HepG2 (cell line): ENCODE results near the gene SPTSSA. TPM values are rescaled to one million over a fixed set of nuclear protein-coding genes. Genes with fewer than 3 reads are reported as not detected.
A peak's percentile ranks its signal among the peaks of the same experiment; 100 is the strongest.

Experiments used
- EED ChIP-seq: sonication (generic); formaldehyde crosslinking; IDR thresholded peaks from 2 replicates; pipeline ENCODE4 v1.5.0; 2020; ENCODE audit warnings: mild to moderate bottlenecking, missing genetic modification reagents
- EP300 ChIP-seq, 3 experiments: sonication (generic) in 1 of 3; formaldehyde crosslinking in 1 of 3; IDR thresholded peaks; 2 replicates each; pipeline versions ENCODE4 v1.5.1 to v1.6.1; 2011 to 2020; ENCODE audit warnings: low read depth in 2 of 3, low read length in 2 of 3, borderline replicate concordance in 1 of 3, improper control_type of control experiment in 1 of 3, mild to moderate bottlenecking in 1 of 3, missing genetic modification reagents in 1 of 3, moderate library complexity in 1 of 3
- HDAC1 ChIP-seq: sonication (generic); formaldehyde crosslinking; IDR thresholded peaks from 2 replicates; pipeline ENCODE4 v1.5.1; 2020; ENCODE audit warnings: mild to moderate bottlenecking, missing genetic modification reagents
- ISX ChIP-seq: sonication (generic); formaldehyde crosslinking; conservative IDR thresholded peaks from 2 replicates; pipeline ENCODE4 v1.5.0; 2020; ENCODE audit warnings: missing genetic modification reagents
- KAT8 ChIP-seq: IDR thresholded peaks from 2 replicates; pipeline ENCODE4 v1.6.1; 2016; ENCODE audit warnings: missing genetic modification reagents, missing compliant biosample characterization
- MAFG ChIP-seq: sonication (generic); formaldehyde crosslinking; IDR thresholded peaks from 2 replicates; pipeline ENCODE4 v1.5.1; 2020; ENCODE audit warnings: mild to moderate bottlenecking, missing genetic modification reagents
- SOX5 ChIP-seq: IDR thresholded peaks from 2 replicates; pipeline ENCODE4 v1.6.1; 2016; ENCODE audit warnings: borderline replicate concordance
- SUZ12 ChIP-seq: fragments of 150-350 bp; IDR thresholded peaks from 2 replicates; pipeline ENCODE4 v1.6.1; 2014; ENCODE audit warnings: low read depth, low read length
- ZFP90 ChIP-seq: sonication (generic); formaldehyde crosslinking; IDR thresholded peaks from 2 replicates; pipeline ENCODE4 v1.8.0; 2022; ENCODE audit warnings: missing genetic modification reagents, mild to moderate bottlenecking, inconsistent platforms, borderline replicate concordance
- ZNF772 ChIP-seq: sonication (generic); formaldehyde crosslinking; IDR thresholded peaks from 2 replicates; pipeline ENCODE4 v1.5.0; 2020; ENCODE audit warnings: mild to moderate bottlenecking, missing genetic modification reagents
- ZSCAN21 ChIP-seq: sonication (generic); formaldehyde crosslinking; IDR thresholded peaks from 2 replicates; pipeline ENCODE4 v1.8.0; 2022; ENCODE audit warnings: mild to moderate bottlenecking, missing genetic modification reagents, moderate library complexity, borderline replicate concordance
- polyA plus RNA-seq, 8 experiments: library from polyadenylated mRNA; depleted of rRNA in 3 of 8; stranded (reverse) in 7 of 8; unstranded in 1 of 8; fragments of >200 nt; fragmentation: Illumina TruSeq in 4 of 8; extraction: Trizol in 4 of 8; gene quantifications; 2 replicates each; pipeline versions ENCODE4 v1.2.1 to v1.2.3, GENCODE V29; 2011 to 2016; ENCODE audit warnings: low read depth in 4 of 8, missing spikeins in 1 of 8, mixed read lengths in 1 of 8; ENCODE audit not compliant: insufficient read depth in 1 of 8
- total RNA-seq, 5 experiments: library from RNA; depleted of rRNA; stranded (reverse); fragments of >200 nt; fragmentation: Illumina TruSeq; extraction: Trizol; gene quantifications; 2 replicates each; pipeline ENCODE4 v1.2.3, GENCODE V29; 2016; ENCODE audit warnings: low read depth in 1 of 5
- TF ChIP-seq, protein P1 (sequence below): sonication (generic); formaldehyde crosslinking; IDR thresholded peaks from 2 replicates; pipeline ENCODE4 v1.9.0; 2021; ENCODE audit warnings: mild to moderate bottlenecking, missing genetic modification reagents
- TF ChIP-seq, protein P2 (sequence below): sonication (generic); formaldehyde crosslinking; IDR thresholded peaks from 2 replicates; pipeline ENCODE4 v1.4.0; 2020; ENCODE audit warnings: low read depth, mild to moderate bottlenecking, missing genetic modification reagents
- TF ChIP-seq, protein P3 (sequence below): sonication (generic); formaldehyde crosslinking; IDR thresholded peaks from 2 replicates; pipeline ENCODE4 v1.4.0; 2020; ENCODE audit warnings: missing genetic modification reagents
- TF ChIP-seq, protein P4 (sequence below): sonication (generic); formaldehyde crosslinking; IDR thresholded peaks from 2 replicates; pipeline ENCODE4 v1.4.0; 2020; ENCODE audit warnings: missing genetic modification reagents, borderline replicate concordance
- TF ChIP-seq, protein P5 (sequence below): sonication (generic); formaldehyde crosslinking; IDR thresholded peaks from 2 replicates; pipeline ENCODE4 v1.4.0; 2020; ENCODE audit warnings: missing genetic modification reagents; ENCODE audit errors: not compliant biosample characterization

The SPTSSA gene
- total and polyA plus RNA-seq, 2 of the 13 experiments (the other 11 are each of a cell fraction or from before 2014, with no cell fraction given) = 19.1 to 86.1 TPM

DNA sequence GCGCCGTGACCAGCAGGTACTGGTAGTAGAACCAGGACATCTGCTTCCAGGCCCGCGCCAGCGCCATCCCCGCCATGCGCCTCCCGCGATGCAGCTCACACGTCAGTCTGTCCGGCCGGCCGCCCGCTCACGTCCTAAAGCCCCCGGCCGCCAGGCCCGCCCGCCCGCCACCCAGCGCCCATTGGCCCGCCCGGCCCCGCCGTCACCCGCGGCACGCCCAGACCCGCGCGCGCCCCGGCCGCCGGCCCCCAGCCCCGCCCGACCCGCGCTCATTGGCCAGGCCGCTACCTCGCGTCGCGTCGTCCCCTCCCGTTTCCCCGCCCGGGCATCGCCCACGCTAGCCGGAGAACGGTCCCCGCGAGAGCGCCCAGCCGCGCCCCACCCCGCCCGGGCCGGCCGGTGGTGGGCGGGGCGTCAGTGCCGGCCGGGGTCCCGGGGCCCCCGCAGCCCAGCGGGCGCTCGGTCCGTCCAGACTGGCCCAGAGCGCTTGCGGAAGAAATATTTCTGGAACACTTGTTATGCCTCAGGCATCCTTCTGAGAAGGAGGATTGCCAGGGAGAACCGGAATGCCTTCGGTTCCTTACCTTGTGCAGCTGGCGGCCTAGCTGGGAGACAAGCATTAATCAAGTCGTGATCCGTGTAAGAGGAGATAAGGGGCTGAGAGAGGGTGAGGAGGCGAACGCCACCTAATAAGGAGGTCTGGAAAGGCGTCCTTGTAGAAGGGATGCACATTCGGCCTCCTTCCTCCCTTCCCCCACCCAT, at the start of gene SPTSSA (continued):
- TF ChIP-seq, protein P1, sequence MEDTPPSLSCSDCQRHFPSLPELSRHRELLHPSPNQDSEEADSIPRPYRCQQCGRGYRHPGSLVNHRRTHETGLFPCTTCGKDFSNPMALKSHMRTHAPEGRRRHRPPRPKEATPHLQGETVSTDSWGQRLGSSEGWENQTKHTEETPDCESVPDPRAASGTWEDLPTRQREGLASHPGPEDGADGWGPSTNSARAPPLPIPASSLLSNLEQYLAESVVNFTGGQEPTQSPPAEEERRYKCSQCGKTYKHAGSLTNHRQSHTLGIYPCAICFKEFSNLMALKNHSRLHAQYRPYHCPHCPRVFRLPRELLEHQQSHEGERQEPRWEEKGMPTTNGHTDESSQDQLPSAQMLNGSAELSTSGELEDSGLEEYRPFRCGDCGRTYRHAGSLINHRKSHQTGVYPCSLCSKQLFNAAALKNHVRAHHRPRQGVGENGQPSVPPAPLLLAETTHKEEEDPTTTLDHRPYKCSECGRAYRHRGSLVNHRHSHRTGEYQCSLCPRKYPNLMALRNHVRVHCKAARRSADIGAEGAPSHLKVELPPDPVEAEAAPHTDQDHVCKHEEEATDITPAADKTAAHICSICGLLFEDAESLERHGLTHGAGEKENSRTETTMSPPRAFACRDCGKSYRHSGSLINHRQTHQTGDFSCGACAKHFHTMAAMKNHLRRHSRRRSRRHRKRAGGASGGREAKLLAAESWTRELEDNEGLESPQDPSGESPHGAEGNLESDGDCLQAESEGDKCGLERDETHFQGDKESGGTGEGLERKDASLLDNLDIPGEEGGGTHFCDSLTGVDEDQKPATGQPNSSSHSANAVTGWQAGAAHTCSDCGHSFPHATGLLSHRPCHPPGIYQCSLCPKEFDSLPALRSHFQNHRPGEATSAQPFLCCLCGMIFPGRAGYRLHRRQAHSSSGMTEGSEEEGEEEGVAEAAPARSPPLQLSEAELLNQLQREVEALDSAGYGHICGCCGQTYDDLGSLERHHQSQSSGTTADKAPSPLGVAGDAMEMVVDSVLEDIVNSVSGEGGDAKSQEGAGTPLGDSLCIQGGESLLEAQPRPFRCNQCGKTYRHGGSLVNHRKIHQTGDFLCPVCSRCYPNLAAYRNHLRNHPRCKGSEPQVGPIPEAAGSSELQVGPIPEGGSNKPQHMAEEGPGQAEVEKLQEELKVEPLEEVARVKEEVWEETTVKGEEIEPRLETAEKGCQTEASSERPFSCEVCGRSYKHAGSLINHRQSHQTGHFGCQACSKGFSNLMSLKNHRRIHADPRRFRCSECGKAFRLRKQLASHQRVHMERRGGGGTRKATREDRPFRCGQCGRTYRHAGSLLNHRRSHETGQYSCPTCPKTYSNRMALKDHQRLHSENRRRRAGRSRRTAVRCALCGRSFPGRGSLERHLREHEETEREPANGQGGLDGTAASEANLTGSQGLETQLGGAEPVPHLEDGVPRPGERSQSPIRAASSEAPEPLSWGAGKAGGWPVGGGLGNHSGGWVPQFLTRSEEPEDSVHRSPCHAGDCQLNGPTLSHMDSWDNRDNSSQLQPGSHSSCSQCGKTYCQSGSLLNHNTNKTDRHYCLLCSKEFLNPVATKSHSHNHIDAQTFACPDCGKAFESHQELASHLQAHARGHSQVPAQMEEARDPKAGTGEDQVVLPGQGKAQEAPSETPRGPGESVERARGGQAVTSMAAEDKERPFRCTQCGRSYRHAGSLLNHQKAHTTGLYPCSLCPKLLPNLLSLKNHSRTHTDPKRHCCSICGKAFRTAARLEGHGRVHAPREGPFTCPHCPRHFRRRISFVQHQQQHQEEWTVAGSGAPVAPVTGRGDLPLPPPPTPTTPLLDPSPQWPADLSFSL = peak; percentile 96; the same call in 1 of the 2 replicates
- TF ChIP-seq ZNF772 (CRISPR knock-in tag) (peak; percentile 36; the same call in 1 of the 2 replicates), ZSCAN21 (CRISPR knock-in tag) (peak; percentile 93), HDAC1 (CRISPR knock-in tag) (peak; percentile 45; the same call in 1 of the 2 replicates), SUZ12 (no peak), MAFG (CRISPR knock-in tag) (no peak), ZFP90 (peak; percentile 78), KAT8 (no peak; the same call in 1 of the 2 replicates), EED (CRISPR knock-in tag) (no peak; the same call in 1 of the 2 replicates), EP300 (IDR thresholded peaks at IDR 0.05; ENCODE audit: low read depth in 2 of 2, low read length in 2 of 2) (peak; percentile 23 to 55; a peak in 2 of 4 replicates), EP300 (CRISPR knock-in tag; IDR thresholded peaks at IDR 0.05; ENCODE audit: borderline replicate concordance) (peak; percentile 39; the same call in 1 of the 2 replicates), SOX5 (CRISPR knock-in tag) (peak; percentile 30), ISX (CRISPR knock-in tag) (no peak; the same call in 1 of the 2 replicates)
- TF ChIP-seq, protein P2, sequence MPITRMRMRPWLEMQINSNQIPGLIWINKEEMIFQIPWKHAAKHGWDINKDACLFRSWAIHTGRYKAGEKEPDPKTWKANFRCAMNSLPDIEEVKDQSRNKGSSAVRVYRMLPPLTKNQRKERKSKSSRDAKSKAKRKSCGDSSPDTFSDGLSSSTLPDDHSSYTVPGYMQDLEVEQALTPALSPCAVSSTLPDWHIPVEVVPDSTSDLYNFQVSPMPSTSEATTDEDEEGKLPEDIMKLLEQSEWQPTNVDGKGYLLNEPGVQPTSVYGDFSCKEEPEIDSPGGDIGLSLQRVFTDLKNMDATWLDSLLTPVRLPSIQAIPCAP = peak; percentile 71; the same call in 1 of the 2 replicates
- TF ChIP-seq, protein P3, sequence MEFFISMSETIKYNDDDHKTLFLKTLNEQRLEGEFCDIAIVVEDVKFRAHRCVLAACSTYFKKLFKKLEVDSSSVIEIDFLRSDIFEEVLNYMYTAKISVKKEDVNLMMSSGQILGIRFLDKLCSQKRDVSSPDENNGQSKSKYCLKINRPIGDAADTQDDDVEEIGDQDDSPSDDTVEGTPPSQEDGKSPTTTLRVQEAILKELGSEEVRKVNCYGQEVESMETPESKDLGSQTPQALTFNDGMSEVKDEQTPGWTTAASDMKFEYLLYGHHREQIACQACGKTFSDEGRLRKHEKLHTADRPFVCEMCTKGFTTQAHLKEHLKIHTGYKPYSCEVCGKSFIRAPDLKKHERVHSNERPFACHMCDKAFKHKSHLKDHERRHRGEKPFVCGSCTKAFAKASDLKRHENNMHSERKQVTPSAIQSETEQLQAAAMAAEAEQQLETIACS (CRISPR knock-in tag) = peak; percentile 60; the same call in 1 of the 2 replicates
- TF ChIP-seq, protein P4, sequence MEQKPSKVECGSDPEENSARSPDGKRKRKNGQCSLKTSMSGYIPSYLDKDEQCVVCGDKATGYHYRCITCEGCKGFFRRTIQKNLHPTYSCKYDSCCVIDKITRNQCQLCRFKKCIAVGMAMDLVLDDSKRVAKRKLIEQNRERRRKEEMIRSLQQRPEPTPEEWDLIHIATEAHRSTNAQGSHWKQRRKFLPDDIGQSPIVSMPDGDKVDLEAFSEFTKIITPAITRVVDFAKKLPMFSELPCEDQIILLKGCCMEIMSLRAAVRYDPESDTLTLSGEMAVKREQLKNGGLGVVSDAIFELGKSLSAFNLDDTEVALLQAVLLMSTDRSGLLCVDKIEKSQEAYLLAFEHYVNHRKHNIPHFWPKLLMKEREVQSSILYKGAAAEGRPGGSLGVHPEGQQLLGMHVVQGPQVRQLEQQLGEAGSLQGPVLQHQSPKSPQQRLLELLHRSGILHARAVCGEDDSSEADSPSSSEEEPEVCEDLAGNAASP (CRISPR knock-in tag) = peak; percentile 71
- TF ChIP-seq, protein P5, sequence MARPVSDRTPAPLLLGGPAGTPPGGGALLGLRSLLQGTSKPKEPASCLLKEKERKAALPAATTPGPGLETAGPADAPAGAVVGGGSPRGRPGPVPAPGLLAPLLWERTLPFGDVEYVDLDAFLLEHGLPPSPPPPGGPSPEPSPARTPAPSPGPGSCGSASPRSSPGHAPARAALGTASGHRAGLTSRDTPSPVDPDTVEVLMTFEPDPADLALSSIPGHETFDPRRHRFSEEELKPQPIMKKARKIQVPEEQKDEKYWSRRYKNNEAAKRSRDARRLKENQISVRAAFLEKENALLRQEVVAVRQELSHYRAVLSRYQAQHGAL (CRISPR knock-in tag) = peak; percentile 79
